Nephron (organoid): ENCODE data around the gene LNX1.

ENCODE experiments used
- H3K27ac Mint-ChIP-seq, 3 experiments: 2 replicates each; pipeline ENCODE4 v1.8.0; 2020; ENCODE audit warnings: mixed read lengths in 3 of 3, mild to moderate bottlenecking in 2 of 3, moderate library complexity in 1 of 3
- H3K27me3 Mint-ChIP-seq: 2 replicates; pipeline ENCODE4 v1.8.0; 2021; ENCODE audit warnings: low read depth, mild to moderate bottlenecking, moderate library complexity, mixed read lengths
- H3K36me3 Mint-ChIP-seq: 2 replicates; pipeline ENCODE4 v1.8.0; 2020; ENCODE audit warnings: low read depth, mixed read lengths
- H3K4me1 Mint-ChIP-seq: 2 replicates; pipeline ENCODE4 v1.8.0; 2020; ENCODE audit warnings: mixed read lengths
- H3K4me3 Mint-ChIP-seq, 3 experiments: 2 replicates each; pipeline ENCODE4 v1.8.0; 2020; ENCODE audit warnings: mild to moderate bottlenecking in 3 of 3, mixed read lengths in 3 of 3, moderate library complexity in 2 of 3
- H3K9me3 Mint-ChIP-seq: 2 replicates; pipeline ENCODE4 v1.8.0; 2020; ENCODE audit warnings: mixed read lengths
- CTCF ChIP-seq, 3 experiments: fragments of 200-600 bp; sonication (generic); IDR thresholded peaks; one replicate each; pipeline ENCODE4 v1.5.0; 2021; ENCODE audit warnings: antibody characterized with exemption in 3 of 3; ENCODE audit not compliant: unreplicated experiment in 3 of 3

The LNX1 gene

GRCh38 chr4:53502094-53502493 is 89.2 kb downstream of the LNX1 start:
- peaks cover 59% of the 10 kb centered on the region for H3K4me1 Mint-ChIP-seq
- H3K27ac Mint-ChIP-seq = peak overlapping the region in 1 of 3 experiments; percentile 10
- H3K27me3 Mint-ChIP-seq = no peaks in the 10 kb centered on the region
- H3K9me3 Mint-ChIP-seq = no peaks in the 10 kb centered on the region
- H3K36me3 Mint-ChIP-seq = peaks cover 5% of the 10 kb centered on the region
- TF ChIP-seq CTCF (IDR thresholded peaks at IDR 0.05; ENCODE audit: unreplicated experiment in 3 of 3) = no peak
- no peak overlapping the region for H3K4me3 Mint-ChIP-seq

- Mint-ChIP-seq H3K9me3 (no peaks in the 10 kb centered on the region), H3K4me3 (no peak overlapping the region), H3K4me1 (peaks cover 65% of the 10 kb centered on the region), H3K36me3 (peaks cover 5% of the 10 kb centered on the region), H3K27me3 (no peaks in the 10 kb centered on the region), H3K27ac (peak overlapping the region in 1 of 3 experiments; percentile 10)
- no peak for TF ChIP-seq CTCF (IDR thresholded peaks at IDR 0.05; ENCODE audit: unreplicated experiment in 3 of 3)
Measured at GRCh38 chr4:53501561-53501960, 89.7 kb downstream of the LNX1 start.

- Mint-ChIP-seq H3K36me3 (peaks cover 5% of the 10 kb centered on the region), H3K27ac (peak overlapping the region; percentile 66 to 91 (median 84)), H3K4me1 (peaks cover 67% of the 10 kb centered on the region), H3K4me3 (no peak overlapping the region), H3K27me3 (peaks cover 3% of the 10 kb centered on the region), H3K9me3 (no peaks in the 10 kb centered on the region)
- TF ChIP-seq CTCF (IDR thresholded peaks at IDR 0.05; ENCODE audit: unreplicated experiment in 3 of 3) = no peak
Measured at GRCh38 chr4:53500546-53500945, 90.7 kb downstream of the LNX1 start.

GRCh38 chr4:53499791-53500190 is 91.5 kb downstream of the LNX1 start:
- peaks cover 3% of the 10 kb centered on the region for H3K27me3 Mint-ChIP-seq
- H3K27ac Mint-ChIP-seq = peak overlapping the region; percentile 82 to 91 (median 84)
- H3K4me1 Mint-ChIP-seq = peaks cover 67% of the 10 kb centered on the region

GRCh38 chr4:53498706-53499105 is 92.6 kb downstream of the LNX1 start:
- no peak for TF ChIP-seq CTCF (IDR thresholded peaks at IDR 0.05; ENCODE audit: unreplicated experiment in 3 of 3)
- H3K36me3 Mint-ChIP-seq = peaks cover 5% of the 10 kb centered on the region
- no peaks in the 10 kb centered on the region for H3K9me3 Mint-ChIP-seq
- H3K27me3 Mint-ChIP-seq = peaks cover 7% of the 10 kb centered on the region
- H3K4me3 Mint-ChIP-seq = peak overlapping the region in 1 of 3 experiments; percentile 10
- peaks cover 60% of the 10 kb centered on the region for H3K4me1 Mint-ChIP-seq
- H3K27ac Mint-ChIP-seq = peak overlapping the region in 2 of 3 experiments; percentile 90 to 91

More at GRCh38 chr4:53499791-53500190, 91.5 kb downstream of the LNX1 start:
- Mint-ChIP-seq H3K36me3 (peaks cover 5% of the 10 kb centered on the region), H3K9me3 (no peaks in the 10 kb centered on the region), H3K4me3 (no peak overlapping the region)
- no peak for TF ChIP-seq CTCF (IDR thresholded peaks at IDR 0.05; ENCODE audit: unreplicated experiment in 3 of 3)

- Mint-ChIP-seq H3K9me3 (no peaks in the 10 kb centered on the region), H3K27me3 (peaks cover 7% of the 10 kb centered on the region), H3K27ac (peak overlapping the region; percentile 45 to 91 (median 90)), H3K36me3 (peaks cover under 1% of the 10 kb centered on the region), H3K4me1 (peaks cover 54% of the 10 kb centered on the region), H3K4me3 (peak overlapping the region in 1 of 3 experiments; percentile 43)
- no peak for TF ChIP-seq CTCF (IDR thresholded peaks at IDR 0.05; ENCODE audit: unreplicated experiment in 3 of 3)
Measured at GRCh38 chr4:53497487-53498244, 93.6 kb downstream of the LNX1 start.
